HG03469 (cell line): ENCODE measurements around the gene CHRM5.
A peak's percentile ranks its signal among the peaks of the same experiment; 100 is the strongest.
"Not testable (repeated sequence)": the region's sequence is repeated elsewhere in the genome, so short reads cannot be mapped to it uniquely, and the experiment has no call there.

Experiments used
- ATAC-seq: cut with Tn5 transposase; IDR thresholded peaks from one replicate; pipeline ENCODE4 v1.9.1; 2021; ENCODE audit warnings: mild to moderate bottlenecking, moderate library complexity, moderate number of reproducible peaks; ENCODE audit not compliant: unreplicated experiment

Gene CHRM5

DNA sequence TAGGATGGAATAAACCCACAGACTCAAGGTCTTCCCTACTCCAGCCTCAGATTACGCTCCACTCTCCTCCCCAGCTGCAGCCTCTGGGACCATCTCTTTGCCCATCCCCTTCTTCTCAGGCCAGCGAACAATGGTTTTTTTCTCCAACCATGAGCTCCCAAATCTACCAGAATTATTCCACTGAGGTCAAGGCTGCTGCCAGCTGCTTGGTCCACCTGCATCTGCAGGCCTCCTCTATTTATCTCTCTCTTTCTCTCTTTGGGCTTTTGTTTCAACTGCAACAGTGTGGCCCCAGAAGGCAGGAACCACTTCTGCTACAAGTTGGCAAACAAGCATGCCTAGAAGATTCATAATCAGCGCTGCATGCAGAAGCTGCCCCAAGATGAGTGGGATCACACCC, 19.1 kb downstream of the CHRM5 start:
- ATAC-seq: no peak

DNA sequence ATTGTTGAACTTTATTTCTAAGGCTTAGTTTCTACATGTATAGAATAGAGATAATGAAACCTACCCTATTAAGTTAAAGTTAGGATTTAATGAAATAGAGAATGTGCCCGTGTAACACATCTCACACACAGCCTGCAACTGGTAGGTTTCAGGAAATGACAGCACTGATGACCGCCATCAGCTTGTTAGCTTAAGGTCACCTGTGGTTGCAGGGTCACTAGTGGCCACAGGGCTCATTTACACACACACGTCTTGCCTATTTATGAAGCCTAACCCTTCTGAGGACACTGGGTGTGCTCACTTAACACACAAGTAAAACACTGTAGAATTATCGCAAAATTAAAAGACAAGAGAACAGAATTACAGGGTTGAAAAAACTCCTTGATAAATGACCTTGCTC, 20.1 kb downstream of the CHRM5 start:
- ATAC-seq: no peak

GRCh38 chr15:33994005-33994615, 25.8 kb downstream of the CHRM5 start:
- no peak for ATAC-seq

DNA sequence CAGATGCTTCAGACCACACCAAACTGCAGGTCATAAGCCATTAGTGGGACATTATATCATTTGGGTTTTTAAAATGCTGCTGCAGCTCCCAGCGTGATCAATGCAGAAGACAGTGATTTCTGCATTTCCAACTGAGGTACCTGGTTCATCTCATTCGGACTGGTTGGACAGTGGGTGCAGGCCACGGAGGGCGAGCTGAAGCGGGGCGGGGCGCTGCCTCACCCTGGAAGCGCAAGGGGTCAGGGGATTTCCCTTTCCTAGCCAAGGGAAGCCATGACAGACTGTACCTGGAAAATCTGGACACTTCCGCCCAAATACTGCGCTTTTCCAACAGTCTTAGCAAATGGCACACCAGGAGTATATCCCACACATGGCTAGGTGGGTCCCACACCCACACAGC, 27.4 kb downstream of the CHRM5 start:
- ATAC-seq: not testable (repeated sequence)

GRCh38 chr15:34001536-34001935, 33.2 kb downstream of the CHRM5 start:
- no peak for ATAC-seq

DNA sequence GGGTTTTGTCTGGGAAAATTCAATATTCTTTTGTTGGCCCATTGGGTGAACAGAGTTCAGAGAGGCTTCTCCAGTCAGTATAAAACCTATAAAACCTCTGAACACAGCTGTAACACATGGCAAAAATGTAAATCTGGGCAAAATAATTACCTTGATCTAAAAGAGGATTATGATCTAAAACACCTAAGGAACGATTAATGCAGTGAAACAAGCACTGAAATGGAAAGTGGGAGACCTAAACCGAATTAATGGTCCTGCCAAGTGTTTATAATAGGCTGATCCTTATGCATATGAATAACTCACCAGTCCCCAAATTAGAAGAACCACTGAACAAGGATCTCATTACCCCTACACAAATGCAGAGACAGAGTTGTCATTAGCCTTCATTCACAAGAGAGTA, 38.1 kb downstream of the CHRM5 start:
- ATAC-seq: no peak

GRCh38 chr15:34009656-34010055, 41.4 kb downstream of the CHRM5 start:
- ATAC-seq: no peak

GRCh38 chr15:34010921-34011320, 42.6 kb downstream of the CHRM5 start:
- no peak for ATAC-seq

DNA sequence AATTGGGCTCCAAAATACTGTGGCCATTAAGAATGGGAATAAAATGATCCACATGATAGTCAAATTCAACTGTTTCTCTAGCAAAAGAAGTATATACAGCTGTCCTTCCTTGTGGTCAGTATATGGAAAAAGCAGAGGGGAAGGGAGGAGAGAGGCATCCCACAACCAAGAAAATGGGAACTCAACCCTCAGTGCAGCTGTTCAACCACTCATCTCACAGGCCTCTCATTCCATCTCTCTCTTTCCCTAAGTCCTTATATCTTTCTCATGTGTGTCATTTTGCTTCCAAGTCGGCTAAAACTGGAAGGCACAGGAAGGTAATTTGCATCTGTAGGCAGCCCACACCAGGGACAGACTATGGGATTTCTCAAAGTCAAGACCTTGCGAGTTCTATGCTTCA, 43.2 kb downstream of the CHRM5 start:
- no peak for ATAC-seq

GRCh38 chr15:34012461-34013028, 44.2 kb downstream of the CHRM5 start:
- ATAC-seq: no peak

DNA sequence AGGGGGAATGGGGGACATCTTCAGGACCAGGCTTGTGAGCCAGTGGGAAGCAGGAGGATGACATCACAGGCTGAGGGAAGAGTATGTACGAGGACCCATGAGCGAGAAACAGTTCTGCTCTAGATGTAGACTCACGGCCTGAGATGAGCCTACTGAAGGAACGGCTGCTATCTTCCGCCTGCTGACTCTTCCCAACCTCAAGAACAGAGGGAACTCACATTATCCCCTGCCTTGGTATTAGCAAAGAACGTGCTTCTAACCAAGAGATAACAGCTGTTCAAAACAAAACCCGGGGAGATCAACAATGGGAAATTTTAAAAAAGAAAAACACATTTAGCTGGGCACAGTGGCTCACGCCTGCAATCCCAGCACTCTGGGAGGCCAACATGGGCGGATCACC, 45.4 kb downstream of the CHRM5 start:
- ATAC-seq: no peak

GRCh38 chr15:34014556-34014955, 46.3 kb downstream of the CHRM5 start:
- ATAC-seq: no peak

DNA sequence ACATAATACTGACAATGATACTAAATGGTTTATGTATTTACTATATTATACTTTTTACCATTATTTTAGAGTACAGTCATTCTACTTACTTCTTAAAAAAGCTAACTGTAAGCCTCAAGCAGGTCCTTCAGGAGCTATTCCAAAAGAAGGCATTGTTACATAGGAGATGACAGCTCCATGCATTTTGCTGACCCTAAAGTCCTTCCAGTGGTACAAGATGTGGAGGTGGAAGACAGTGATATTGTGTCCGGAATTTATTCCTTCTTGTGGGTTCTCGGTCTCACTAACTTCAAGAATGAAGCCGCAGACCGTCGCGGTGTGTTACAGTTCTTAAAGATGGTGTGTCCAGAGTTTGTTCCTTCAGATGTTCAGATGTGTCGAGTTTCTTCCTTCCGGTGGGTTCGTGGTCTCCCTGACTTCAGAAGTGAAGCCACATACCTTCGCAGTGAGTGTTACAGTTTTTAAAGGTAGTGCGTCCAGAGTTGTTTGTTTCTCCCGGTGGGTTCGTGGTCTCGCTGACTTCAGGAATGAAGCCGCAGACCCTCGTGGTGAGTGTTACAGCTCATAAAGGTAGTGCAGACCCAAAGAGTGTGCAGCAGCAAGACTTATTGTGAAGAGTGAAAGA, 49.8 kb downstream of the CHRM5 start:
- ATAC-seq: no peak

- not testable (repeated sequence) for ATAC-seq
Measured at GRCh38 chr15:34018738-34019137, 50.4 kb downstream of the CHRM5 start.

DNA sequence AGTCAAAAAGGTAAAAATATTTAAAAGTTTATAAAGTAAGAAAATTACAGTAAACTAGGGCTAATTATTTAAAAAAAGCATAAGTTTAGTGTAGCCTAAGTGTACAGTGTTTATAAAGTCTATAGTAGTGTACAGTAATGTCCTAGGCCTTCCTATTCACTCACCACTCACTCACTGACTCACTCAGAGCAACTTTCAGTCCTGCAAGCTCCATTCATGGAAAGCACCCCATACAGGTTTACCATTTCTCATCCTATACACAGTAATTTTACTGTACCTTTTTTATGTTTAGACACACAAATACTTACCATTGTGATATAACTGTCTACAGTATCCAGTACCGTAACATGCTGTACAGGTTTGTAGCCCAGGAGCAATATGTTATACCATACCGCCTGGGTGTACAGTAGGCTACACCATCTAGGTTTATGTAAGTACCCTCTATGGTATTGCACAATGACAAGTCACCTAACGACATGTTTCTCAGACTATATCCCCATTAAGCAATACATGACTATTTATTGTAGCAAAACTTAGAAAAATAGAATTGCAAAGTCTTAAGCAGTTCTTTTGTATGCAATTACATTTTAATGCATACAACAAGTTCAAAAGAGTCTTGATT, 51.2 kb downstream of the CHRM5 start:
- ATAC-seq: no peak

DNA sequence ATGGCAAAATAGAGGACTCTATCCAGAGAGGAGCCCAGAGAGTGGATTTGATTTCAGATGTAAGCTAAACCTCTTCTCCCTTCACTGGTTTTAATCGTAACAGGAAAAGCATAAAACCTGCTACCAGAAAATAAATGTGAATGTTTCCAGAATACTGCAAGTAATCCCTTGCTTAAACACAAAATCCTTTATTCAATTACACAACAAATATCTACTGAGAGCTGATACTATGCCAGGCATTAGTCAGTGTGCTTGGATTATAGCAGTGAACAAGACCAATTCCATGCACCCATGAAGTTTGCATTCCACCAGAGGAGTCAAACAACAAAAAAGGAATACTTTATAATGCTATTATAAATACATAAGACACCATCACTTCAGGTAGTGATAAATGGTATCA, 55.6 kb downstream of the CHRM5 start:
- ATAC-seq: no peak

- no peak for ATAC-seq
Measured at GRCh38 chr15:34025252-34025651, 57.0 kb downstream of the CHRM5 start.

- ATAC-seq: no peak
Measured at GRCh38 chr15:34027606-34028005, 59.3 kb downstream of the CHRM5 start.

- no peak for ATAC-seq
Measured at GRCh38 chr15:34031987-34032760, 63.9 kb downstream of the CHRM5 start.

- ATAC-seq: peak; percentile 55
Measured at GRCh38 chr15:34038023-34038870, 70.0 kb downstream of the CHRM5 start.
